ENCODE results near the gene ATP6V1B1. TPM values are rescaled to one million over a fixed set of nuclear protein-coding genes. Genes with fewer than 3 reads are reported as not detected.

Gene ATP6V1B1
- total and polyA plus RNA-seq, 2 of the 13 experiments (the other 11 are each of a cell fraction or from before 2014, with no cell fraction given): 0.58 to 1.6 TPM

- no peak for TF ChIP-seq SIN3A (IDR thresholded peaks at IDR 0.05; ENCODE audit: borderline replicate concordance, low read depth, low read length)
- no peak for TF ChIP-seq ZMYM3 (CRISPR knock-in tag; IDR thresholded peaks at IDR 0.05)
- no peak for TF ChIP-seq DMTF1 (CRISPR knock-in tag; IDR thresholded peaks at IDR 0.05)
- peak; percentile 87 for TF ChIP-seq ZNF263 (CRISPR knock-in tag; IDR thresholded peaks at IDR 0.05)
- TF ChIP-seq ZNF18 (CRISPR knock-in tag; IDR thresholded peaks at IDR 0.05; ENCODE audit: insufficient replicate concordance): no peak
- no peak for TF ChIP-seq POLR2AphosphoS2 (IDR thresholded peaks at IDR 0.05; ENCODE audit: low read depth, low read length)
- no peak for TF ChIP-seq SYNCRIP (IDR thresholded peaks at IDR 0.05; ENCODE audit: insufficient read depth, low read depth, low read length)
- no peak for TF ChIP-seq ZNF543 (CRISPR knock-in tag; IDR thresholded peaks at IDR 0.05)
- TF ChIP-seq STAG1 (CRISPR knock-in tag; IDR thresholded peaks at IDR 0.05): no peak
- TF ChIP-seq RBFOX2 (IDR thresholded peaks at IDR 0.05; ENCODE audit: low read depth, low read length): no peak
- TF ChIP-seq POGK (CRISPR knock-in tag; conservative IDR thresholded peaks at IDR 0.05): no peak
- no peak for TF ChIP-seq TMF1 (CRISPR knock-in tag; IDR thresholded peaks at IDR 0.05; ENCODE audit: low read depth)
- no peak for TF ChIP-seq FOSL2 (CRISPR knock-in tag; IDR thresholded peaks at IDR 0.05)
- TF ChIP-seq RNF2 (conservative IDR thresholded peaks at IDR 0.05; ENCODE audit: low read depth): no peak
- no peak for TF ChIP-seq ZNF564 (CRISPR knock-in tag; IDR thresholded peaks at IDR 0.05)
- 0 out of 2 replicates have a peak, but pooled peaks have one; percentile 44 for TF ChIP-seq HNRNPL (IDR thresholded peaks at IDR 0.05; ENCODE audit: low read depth, low read length)
- no peak for TF ChIP-seq FOXA3 (CRISPR knock-in tag; IDR thresholded peaks at IDR 0.05)
- no peak for TF ChIP-seq NCOA1 (CRISPR knock-in tag; IDR thresholded peaks at IDR 0.05)
- no peak for TF ChIP-seq ADNP (CRISPR knock-in tag; IDR thresholded peaks at IDR 0.05)
- TF ChIP-seq ZNF674 (CRISPR knock-in tag; IDR thresholded peaks at IDR 0.05; ENCODE audit: low read depth): no peak
- no peak for TF ChIP-seq RELA (CRISPR knock-in tag; IDR thresholded peaks at IDR 0.05)
- no peak for TF ChIP-seq ZNF343 (CRISPR knock-in tag; IDR thresholded peaks at IDR 0.05)
Observed at GRCh38 chr2:70936979-70937811, 1.5 kb downstream of the ATP6V1B1 start (continued).

Data from HepG2 (cell line).